Measurements from ENCODE around the gene UBXN10.

The UBXN10 gene

GRCh38 chr1:20158358-20159070, 27.4 kb upstream of the UBXN10 start:
- no peak for TF ChIP-seq CTCF (IDR thresholded peaks at IDR 0.05)
- H3K36me3 ChIP-seq (ENCODE audit: control insufficient read depth, insufficient read depth, low read length): no peaks in the 10 kb centered on the region
- no peaks in the 10 kb centered on the region for H3K27me3 ChIP-seq (ENCODE audit: control insufficient read depth, insufficient read depth, low read length)
- H3K27ac ChIP-seq: no peak overlapping the region
- H2AFZ ChIP-seq: no peak overlapping the region
- no peak overlapping the region for H3K9ac ChIP-seq
- no peak overlapping the region for H3K4me2 ChIP-seq (ENCODE audit: low read length)
- H3K79me2 ChIP-seq: no peaks in the 10 kb centered on the region
- H3K4me1 ChIP-seq: no peaks in the 10 kb centered on the region
- no peak overlapping the region for H3K4me3 ChIP-seq (ENCODE audit: low read depth, low read length)
- no peaks in the 10 kb centered on the region for H3K9me3 ChIP-seq (ENCODE audit: control insufficient read depth, low read length)

DNA sequence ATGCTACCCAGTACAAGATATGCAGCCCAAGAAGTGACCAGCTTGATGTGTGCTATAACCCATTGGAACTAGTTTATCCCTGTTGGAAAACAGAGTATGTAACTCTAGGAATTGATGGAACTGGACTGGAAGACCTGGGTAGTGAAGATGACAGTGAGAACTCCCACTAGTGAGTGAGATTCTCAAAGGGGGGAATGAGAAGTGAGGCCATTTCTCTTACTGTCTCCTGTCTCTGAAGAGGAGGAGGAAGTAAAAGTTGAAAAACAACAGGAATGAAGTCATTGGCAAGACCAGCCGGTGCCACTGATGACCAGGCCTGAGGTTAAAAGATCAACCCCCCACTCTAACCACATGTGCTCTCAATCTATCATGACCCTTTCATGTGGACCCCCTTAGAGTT, 25.9 kb upstream of the UBXN10 start:
- Histone ChIP-seq H3K4me3 (ENCODE audit: low read depth, low read length) (no peak overlapping the region), H3K9ac (no peak overlapping the region), H3K36me3 (ENCODE audit: control insufficient read depth, insufficient read depth, low read length) (no peaks in the 10 kb centered on the region)

DNA sequence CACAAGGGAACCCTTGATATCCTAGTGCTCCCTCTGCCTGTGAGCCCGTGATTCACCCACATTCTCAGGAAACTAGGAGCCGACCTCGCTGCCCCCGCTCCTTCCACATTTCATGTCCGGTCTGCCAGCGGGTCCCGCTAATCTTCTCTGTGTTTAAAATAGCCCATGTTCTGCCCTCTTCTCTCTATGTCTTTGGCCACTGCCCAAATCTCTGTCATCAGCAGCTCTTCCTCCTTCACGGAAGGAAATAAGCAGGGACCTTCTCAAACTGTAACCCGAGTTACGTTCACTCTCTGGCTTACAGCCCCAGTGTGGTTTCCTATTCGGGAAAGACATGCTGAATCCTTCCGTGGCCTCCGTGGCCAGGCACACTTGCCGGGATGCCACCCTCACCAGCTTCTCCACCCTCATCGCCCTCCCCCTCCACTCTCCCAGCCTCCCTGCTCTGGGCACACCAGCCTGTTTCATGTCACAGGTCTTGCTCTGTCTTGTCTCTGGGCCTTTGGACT, 21.1 kb upstream of the UBXN10 start:
- no peaks in the 10 kb centered on the region for H3K79me2 ChIP-seq
- no peak overlapping the region for H2AFZ ChIP-seq
- H3K4me2 ChIP-seq (ENCODE audit: low read length): no peak overlapping the region
- H3K36me3 ChIP-seq (ENCODE audit: control insufficient read depth, insufficient read depth, low read length): no peaks in the 10 kb centered on the region
- no peaks in the 10 kb centered on the region for H3K4me1 ChIP-seq
- no peaks in the 10 kb centered on the region for H3K9me3 ChIP-seq (ENCODE audit: control insufficient read depth, low read length)
- no peaks in the 10 kb centered on the region for H3K27me3 ChIP-seq (ENCODE audit: control insufficient read depth, insufficient read depth, low read length)
- no peak for TF ChIP-seq CTCF (IDR thresholded peaks at IDR 0.05)
- H3K27ac ChIP-seq: no peak overlapping the region
- H3K9ac ChIP-seq: no peak overlapping the region
- no peak overlapping the region for H3K4me3 ChIP-seq (ENCODE audit: low read depth, low read length)

More for the DNA sequence above, 25.9 kb upstream of the UBXN10 start:
- no peak overlapping the region for H2AFZ ChIP-seq
- H3K4me2 ChIP-seq (ENCODE audit: low read length): no peak overlapping the region
- TF ChIP-seq CTCF (IDR thresholded peaks at IDR 0.05): no peak
- no peaks in the 10 kb centered on the region for H3K79me2 ChIP-seq
- H3K27me3 ChIP-seq (ENCODE audit: control insufficient read depth, insufficient read depth, low read length): no peaks in the 10 kb centered on the region
- H3K27ac ChIP-seq: no peak overlapping the region
- H3K4me1 ChIP-seq: no peaks in the 10 kb centered on the region
- H3K9me3 ChIP-seq (ENCODE audit: control insufficient read depth, low read length): no peaks in the 10 kb centered on the region

GRCh38 chr1:20165522-20165951, 20.4 kb upstream of the UBXN10 start:
- Histone ChIP-seq H3K36me3 (ENCODE audit: control insufficient read depth, insufficient read depth, low read length) (no peaks in the 10 kb centered on the region), H3K4me3 (ENCODE audit: low read depth, low read length) (no peak overlapping the region), H3K27ac (no peak overlapping the region), H3K4me1 (no peaks in the 10 kb centered on the region), H2AFZ (no peak overlapping the region), H3K9ac (no peak overlapping the region), H3K9me3 (ENCODE audit: control insufficient read depth, low read length) (no peaks in the 10 kb centered on the region), H3K79me2 (no peaks in the 10 kb centered on the region), H3K27me3 (ENCODE audit: control insufficient read depth, insufficient read depth, low read length) (no peaks in the 10 kb centered on the region), H3K4me2 (ENCODE audit: low read length) (no peak overlapping the region)
- peak; percentile 10 for TF ChIP-seq CTCF (IDR thresholded peaks at IDR 0.05)

DNA sequence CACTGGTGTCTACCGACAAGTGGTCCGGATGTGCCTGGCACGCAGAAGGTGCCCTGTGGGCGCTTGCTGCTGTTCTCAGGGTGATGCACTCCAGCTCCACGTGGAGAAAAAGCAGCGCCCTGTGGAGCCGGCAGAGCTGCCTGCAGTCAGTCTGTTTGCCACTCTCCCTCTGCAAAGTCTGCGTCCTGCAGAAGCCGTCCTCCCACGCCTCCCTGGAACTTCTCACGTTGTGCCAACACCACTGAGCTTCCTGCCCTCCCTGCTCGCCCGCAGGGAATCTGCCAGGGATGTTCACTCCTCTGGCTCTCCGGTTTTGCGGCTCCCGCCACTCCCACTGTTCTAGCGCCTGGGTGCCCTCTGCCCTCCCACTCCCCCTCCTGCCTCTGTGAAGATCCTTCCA, 19.8 kb upstream of the UBXN10 start:
- Histone ChIP-seq H3K9me3 (ENCODE audit: control insufficient read depth, low read length) (no peaks in the 10 kb centered on the region), H3K4me1 (no peaks in the 10 kb centered on the region), H3K4me3 (ENCODE audit: low read depth, low read length) (no peak overlapping the region), H3K36me3 (ENCODE audit: control insufficient read depth, insufficient read depth, low read length) (no peaks in the 10 kb centered on the region), H2AFZ (no peak overlapping the region), H3K27me3 (ENCODE audit: control insufficient read depth, insufficient read depth, low read length) (no peaks in the 10 kb centered on the region), H3K79me2 (no peaks in the 10 kb centered on the region), H3K9ac (no peak overlapping the region), H3K27ac (no peak overlapping the region), H3K4me2 (ENCODE audit: low read length) (no peak overlapping the region)
- TF ChIP-seq CTCF (IDR thresholded peaks at IDR 0.05): no peak
